HCT116 (cell line): ENCODE results near the gene EYA4. TPM values are rescaled to one million over a fixed set of nuclear protein-coding genes. Genes with fewer than 3 reads are reported as not detected.

Experiments used
- ATAC-seq: fragments of 200-7000 bp; cut with Tn5 transposase; 2 replicates; pipeline ENCODE4 v1.9.1; 2020; ENCODE audit warnings: mild to moderate bottlenecking, moderate library complexity
- BruUV-seq: library from RNA; stranded (reverse); fragments of 400-500 nt; replicated peaks from 2 replicates; lab custom pipeline; 2021; lab: Mats Ljungman, UMichigan
- CTCF ChIA-PET: fragments of 300-600 bp; sonication (Branson Sonifier 250); formaldehyde crosslinking; loops from one replicate; lab custom pipeline; 2021; ENCODE audit warnings: antibody characterized with exemption; lab: Charles Lee
- POLR2A ChIA-PET: fragments of 300-600, 350-600 bp; sonication (Branson Sonifier 250); formaldehyde crosslinking; loops from one replicate; lab custom pipeline; 2021; ENCODE audit warnings: antibody characterized with exemption; lab: Charles Lee
- RAD21 ChIA-PET, 2 experiments: fragments of 300-600 bp; sonication (Branson Sonifier 250); formaldehyde crosslinking; loops; one replicate each; lab custom pipeline; 2023; ENCODE audit warnings: low total read pairs in 2 of 2; ENCODE audit not compliant: uncharacterized antibody in 2 of 2, unreplicated experiment in 2 of 2, low non-redundant PET in 1 of 2; lab: Charles Lee
- DNase-seq: peaks from one replicate; pipeline ENCODE4 v3.0.0-alpha.2; 2010; ENCODE audit warnings: low read depth, low spot score
- H2AFZ ChIP-seq: fragments of 200-600 bp; shearing (Covaris generic), sonication (generic); 2 replicates; pipeline ENCODE4 v1.6.1; 2017; ENCODE audit warnings: low read depth, mixed run types, mixed read lengths, antibody characterized with exemption, low read length; ENCODE audit not compliant: poor library complexity, severe bottlenecking
- H3K27ac ChIP-seq: 2 replicates; pipeline ENCODE4 v1.5.1; 2012; ENCODE audit warnings: low read depth, low read length
- H3K27me3 ChIP-seq: fragments of 200-600 bp; sonication (generic); 2 replicates; pipeline ENCODE4 v1.6.1; 2016; ENCODE audit warnings: mixed run types, low read length, mixed read lengths; ENCODE audit not compliant: insufficient read depth
- H3K36me3 ChIP-seq, 2 experiments: fragments of 200-500 bp in 1 of 2; fragments of 200-600 bp in 1 of 2; sonication (Bioruptor generic) in 1 of 2; sonication (generic) in 1 of 2; 2 replicates each; pipeline versions ENCODE4 v1.5.1 to v1.6.1; 2014 to 2016; ENCODE audit warnings: low read length in 2 of 2, inconsistent platforms in 1 of 2, mixed read lengths in 1 of 2, mixed run types in 1 of 2; ENCODE audit not compliant: insufficient read depth in 2 of 2, control insufficient read depth in 1 of 2
- H3K4me1 ChIP-seq, 2 experiments: fragments of 200-600 bp in 1 of 2; sonication (generic) in 1 of 2; 2 replicates each; pipeline versions ENCODE4 v1.5.1 to v1.6.1; 2012 to 2017; ENCODE audit warnings: low read length in 2 of 2, inconsistent platforms in 1 of 2, mild to moderate bottlenecking in 1 of 2, mixed read lengths in 1 of 2, mixed run types in 1 of 2, moderate library complexity in 1 of 2; ENCODE audit not compliant: insufficient read depth in 2 of 2, control insufficient read depth in 1 of 2
- H3K4me2 ChIP-seq: fragments of 200-600 bp; sonication (generic); 2 replicates; pipeline ENCODE4 v1.6.1; 2017; ENCODE audit warnings: mixed run types, low read length, mixed read lengths
- H3K4me3 ChIP-seq, 2 experiments: fragments of 200-600 bp in 1 of 2; sonication (generic) in 1 of 2; replicated peaks in 1 of 2; 2 replicates each; pipeline ENCODE4 v1.5.1; 2011 to 2016; ENCODE audit warnings: low read length in 2 of 2, control low read depth in 1 of 2, low read depth in 1 of 2, mild to moderate bottlenecking in 1 of 2, mixed read lengths in 1 of 2, mixed run types in 1 of 2
- H3K79me2 ChIP-seq: fragments of 200-600 bp; sonication (generic); 2 replicates; pipeline ENCODE4 v1.6.1; 2017; ENCODE audit warnings: mild to moderate bottlenecking, mixed run types, low read length, moderate library complexity, mixed read lengths; ENCODE audit not compliant: insufficient read depth
- H3K9ac ChIP-seq: fragments of 200-600 bp; sonication (generic); 2 replicates; pipeline ENCODE4 v1.6.1; 2016; ENCODE audit warnings: low read length, mixed read lengths
- H3K9me2 ChIP-seq: fragments of 200-600 bp; sonication (generic), shearing (Covaris generic); 2 replicates; pipeline ENCODE4 v1.6.1; 2017; ENCODE audit warnings: mixed run types, mild to moderate bottlenecking, moderate library complexity; ENCODE audit not compliant: insufficient read depth
- H3K9me3 ChIP-seq, 2 experiments: fragments of 200-500 bp in 1 of 2; fragments of 200-600 bp in 1 of 2; sonication (Bioruptor generic) in 1 of 2; sonication (generic) in 1 of 2; 2 replicates each; pipeline ENCODE4 v1.6.1; 2014 to 2017; ENCODE audit warnings: low read length in 2 of 2, mixed read lengths in 2 of 2, inconsistent platforms in 1 of 2, low read depth in 1 of 2, mild to moderate bottlenecking in 1 of 2, mixed run types in 1 of 2, moderate library complexity in 1 of 2; ENCODE audit not compliant: control insufficient read depth in 1 of 2, insufficient read depth in 1 of 2
- H4K20me1 ChIP-seq: fragments of 200-600 bp; sonication (generic), shearing (Covaris generic); 2 replicates; pipeline ENCODE4 v1.6.1; 2017; ENCODE audit warnings: mixed run types, mild to moderate bottlenecking, moderate library complexity; ENCODE audit not compliant: insufficient read depth
- CEBPB ChIP-seq: IDR thresholded peaks from 2 replicates; pipeline ENCODE4 v1.6.1; 2012; ENCODE audit warnings: low read depth
- EGR1 ChIP-seq: IDR thresholded peaks from 2 replicates; pipeline ENCODE4 v1.6.1; 2012; ENCODE audit warnings: low read depth
- ELF1 ChIP-seq: IDR thresholded peaks from 2 replicates; pipeline ENCODE4 v1.6.1; 2012; ENCODE audit warnings: low read depth, borderline replicate concordance
- JUND ChIP-seq: IDR thresholded peaks from 2 replicates; pipeline ENCODE4 v1.6.1; 2012
- POLR2A ChIP-seq: IDR thresholded peaks from 2 replicates; pipeline ENCODE4 v1.7.0; 2011; ENCODE audit warnings: borderline replicate concordance; ENCODE audit not compliant: insufficient read depth, insufficient read length; ENCODE audit errors: extremely low read depth
- POLR2AphosphoS5 ChIP-seq: IDR thresholded peaks from 2 replicates; pipeline ENCODE4 v1.6.1; 2011; ENCODE audit warnings: mild to moderate bottlenecking, low read depth, low read length, moderate library complexity
- SP1 ChIP-seq: IDR thresholded peaks from 2 replicates; pipeline ENCODE4 v1.6.1; 2012; ENCODE audit warnings: low read depth
- SRF ChIP-seq: IDR thresholded peaks from 2 replicates; pipeline ENCODE4 v1.6.1; 2012; ENCODE audit warnings: low read depth
- TCF7L2 ChIP-seq: IDR thresholded peaks from 2 replicates; pipeline ENCODE4 v1.7.0; 2011; ENCODE audit warnings: borderline replicate concordance, inconsistent platforms; ENCODE audit not compliant: insufficient read depth, insufficient read length; ENCODE audit errors: extremely low read depth
- YY1 ChIP-seq: IDR thresholded peaks from 2 replicates; pipeline ENCODE4 v1.6.1; 2011; ENCODE audit warnings: low read length, low read depth, moderate library complexity, mild to moderate bottlenecking; ENCODE audit not compliant: insufficient replicate concordance; ENCODE audit errors: extremely low read depth
- ZFX ChIP-seq: fragments of 450-650 bp; IDR thresholded peaks from 2 replicates; pipeline ENCODE4 v1.6.1; 2017
- ZNF274 ChIP-seq: fragments of 200-500 bp; sonication (Bioruptor generic); IDR thresholded peaks from 2 replicates; pipeline ENCODE4 v1.6.1; 2014; ENCODE audit warnings: mild to moderate bottlenecking, low read depth, low read length, inconsistent platforms
- intact Hi-C: fragments of 100-400 bp; cut with micrococcal nuclease; formaldehyde crosslinking; loops from 2 replicates; pipeline ENCODE4 v1.10.0; 2022
- total RNA-seq: library from RNA; stranded (reverse); gene quantifications from one replicate; pipeline ENCODE4 v1.2.1, GENCODE V29; 2021; ENCODE audit not compliant: unreplicated experiment
- TF ChIP-seq, protein P1 (sequence below): IDR thresholded peaks from 2 replicates; pipeline ENCODE4 v1.6.1; 2011; ENCODE audit warnings: mild to moderate bottlenecking, low read length, moderate library complexity; ENCODE audit not compliant: insufficient replicate concordance; ENCODE audit errors: extremely low read depth

EYA4 gene
- total RNA-seq, 1 experiment from 2014 or later = not detected

DNA sequence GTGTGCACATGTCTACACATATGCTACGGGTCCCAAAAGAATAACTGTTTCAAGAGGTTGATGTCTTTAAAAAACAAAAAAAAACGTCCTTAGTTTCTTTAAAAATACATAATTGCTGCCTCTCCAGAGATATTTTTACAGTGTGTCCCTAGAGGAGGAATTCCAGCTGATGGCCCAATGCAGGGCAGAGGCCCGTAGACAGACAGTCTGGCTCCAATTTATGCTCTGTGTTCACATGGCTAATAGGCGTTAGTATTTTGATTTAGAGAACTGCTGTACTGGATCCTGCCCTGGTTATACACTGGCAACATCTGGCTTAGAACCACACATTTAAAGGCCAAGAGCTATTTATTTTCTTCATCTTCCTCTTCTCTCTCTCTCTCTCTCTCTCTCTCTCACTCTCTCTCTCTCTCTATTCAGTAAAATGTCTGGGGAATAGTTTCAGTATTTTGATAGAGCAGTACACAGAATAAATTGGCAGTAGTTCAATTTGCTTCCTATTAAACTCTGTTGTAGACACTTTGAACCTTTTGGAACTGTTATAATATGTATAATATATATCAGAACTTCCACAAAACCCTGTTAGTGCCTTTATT is 260.6 kb downstream of the EYA4 start:
- no TSS peak for BruUV-seq
- Histone ChIP-seq H3K36me3 (no peaks in the 10 kb centered on the region), H3K4me2 (no peak overlapping the region), H3K4me3 (no peak overlapping the region), H3K27ac (no peak overlapping the region), H3K27me3 (peaks cover 7% of the 10 kb centered on the region; the same call in 1 of the 2 replicates), H2AFZ (no peak overlapping the region), H3K9me2 (no peaks in the 10 kb centered on the region), H3K79me2 (no peaks in the 10 kb centered on the region), H3K9me3 (no peaks in the 10 kb centered on the region), H4K20me1 (no peaks in the 10 kb centered on the region; the same call in 1 of the 2 replicates), H3K9ac (no peak overlapping the region), H3K4me1 (no peaks in the 10 kb centered on the region)
- POLR2A ChIA-PET = no interaction called here
- CTCF ChIA-PET = interaction anchor here (1.2 to 2.0 kb wide), 3 partner anchors 317 to 672 kb away, joined by 4 to 5 read pairs (median 5); no protein-coding TSS in a partner anchor
- RAD21 ChIA-PET = no interaction called here
- intact Hi-C loops = no loop called here
- no peak for TF ChIP-seq SP1
- no peak for TF ChIP-seq YY1
- no peak for TF ChIP-seq ZNF274
- TF ChIP-seq SRF = no peak
- ATAC-seq = no peak
- no peak for DNase-seq

- DNase-seq = no peak
- no peaks in the 10 kb centered on the region for H3K36me3 ChIP-seq
- RAD21 ChIA-PET = no interaction called here
- H3K4me1 ChIP-seq = no peaks in the 10 kb centered on the region
- H3K4me2 ChIP-seq = no peak overlapping the region
- H3K9ac ChIP-seq = no peak overlapping the region
- CTCF ChIA-PET = interaction anchor here (1.2 to 2.0 kb wide), 3 partner anchors 318 to 673 kb away, joined by 4 to 5 read pairs (median 5); no protein-coding TSS in a partner anchor
- POLR2A ChIA-PET = no interaction called here
- no peak overlapping the region for H3K4me3 ChIP-seq
- no peaks in the 10 kb centered on the region for H3K9me3 ChIP-seq
- ATAC-seq = no peak
- H3K9me2 ChIP-seq = no peaks in the 10 kb centered on the region
- TF ChIP-seq ZFX (no peak), POLR2AphosphoS5 (no peak), EGR1 (no peak), POLR2A (no peak), JUND (no peak), TCF7L2 (no peak), SP1 (no peak), CEBPB (no peak), ELF1 (no peak)
- TF ChIP-seq, protein P1, sequence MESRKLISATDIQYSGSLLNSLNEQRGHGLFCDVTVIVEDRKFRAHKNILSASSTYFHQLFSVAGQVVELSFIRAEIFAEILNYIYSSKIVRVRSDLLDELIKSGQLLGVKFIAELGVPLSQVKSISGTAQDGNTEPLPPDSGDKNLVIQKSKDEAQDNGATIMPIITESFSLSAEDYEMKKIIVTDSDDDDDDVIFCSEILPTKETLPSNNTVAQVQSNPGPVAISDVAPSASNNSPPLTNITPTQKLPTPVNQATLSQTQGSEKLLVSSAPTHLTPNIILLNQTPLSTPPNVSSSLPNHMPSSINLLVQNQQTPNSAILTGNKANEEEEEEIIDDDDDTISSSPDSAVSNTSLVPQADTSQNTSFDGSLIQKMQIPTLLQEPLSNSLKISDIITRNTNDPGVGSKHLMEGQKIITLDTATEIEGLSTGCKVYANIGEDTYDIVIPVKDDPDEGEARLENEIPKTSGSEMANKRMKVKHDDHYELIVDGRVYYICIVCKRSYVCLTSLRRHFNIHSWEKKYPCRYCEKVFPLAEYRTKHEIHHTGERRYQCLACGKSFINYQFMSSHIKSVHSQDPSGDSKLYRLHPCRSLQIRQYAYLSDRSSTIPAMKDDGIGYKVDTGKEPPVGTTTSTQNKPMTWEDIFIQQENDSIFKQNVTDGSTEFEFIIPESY = no peak
- TF ChIP-seq, all 23 proteins: peak for 0
- H4K20me1 ChIP-seq = no peaks in the 10 kb centered on the region; the same call in 1 of the 2 replicates
- H3K27me3 ChIP-seq = peaks cover 7% of the 10 kb centered on the region; the same call in 1 of the 2 replicates
- H3K79me2 ChIP-seq = no peaks in the 10 kb centered on the region
- no peak overlapping the region for H2AFZ ChIP-seq
- intact Hi-C loops = no loop called here
- BruUV-seq = no TSS peak
- no peak overlapping the region for H3K27ac ChIP-seq
Measured at GRCh38 chr6:133502441-133503335, 261.5 kb downstream of the EYA4 start.
